Cardiac fibroblast (primary cell): Measurements from ENCODE around the gene NKD2.

ENCODE experiments used
- DNase-seq, 2 donors: peaks; one replicate each; pipeline versions ENCODE4 v3.0.0 to v3.0.0-alpha.2; 2010; ENCODE audit warnings: low read depth in 2 of 2
- H3K4me3 ChIP-seq, 2 donors: replicated peaks in 1 of 2; 1 replicate in 1 of 2; 2 replicates in 1 of 2; pipeline ENCODE4 v1.5.1; 2011; ENCODE audit warnings: low read depth in 2 of 2, low read length in 2 of 2, mild to moderate bottlenecking in 2 of 2, moderate library complexity in 1 of 2
- CTCF ChIP-seq: IDR thresholded peaks from one replicate; pipeline ENCODE4 v1.5.1; 2011; ENCODE audit warnings: low read depth, mild to moderate bottlenecking, low read length, inconsistent platforms

Gene NKD2

GRCh38 chr5:1067141-1068121 is 58.8 kb downstream of the NKD2 start:
- H3K4me3 ChIP-seq, result no peak overlapping the region
- DNase-seq, result peak in 1 of 2 donors; percentile 19
- no peak for TF ChIP-seq CTCF

GRCh38 chr5:1068204-1068894 is 59.7 kb downstream of the NKD2 start:
- no peak for TF ChIP-seq CTCF
- no peak for DNase-seq
- no peak overlapping the region for H3K4me3 ChIP-seq

GRCh38 chr5:1068895-1069719 is 60.5 kb downstream of the NKD2 start:
- DNase-seq, result no peak
- TF ChIP-seq CTCF, result no peak
- no peak overlapping the region for H3K4me3 ChIP-seq

- no peak overlapping the region for H3K4me3 ChIP-seq
- TF ChIP-seq CTCF, result no peak
- no peak for DNase-seq
Measured at GRCh38 chr5:1069720-1070088, 61.1 kb downstream of the NKD2 start.

- H3K4me3 ChIP-seq, result no peak overlapping the region
- DNase-seq, result no peak
- no peak for TF ChIP-seq CTCF
Measured at GRCh38 chr5:1073239-1074102, 64.9 kb downstream of the NKD2 start.

GRCh38 chr5:1074226-1074625 is 65.6 kb downstream of the NKD2 start:
- no peak for DNase-seq
- TF ChIP-seq CTCF, result no peak
- no peak overlapping the region for H3K4me3 ChIP-seq
